ENCODE results near the gene ING4. TPM values are rescaled to one million over a fixed set of nuclear protein-coding genes. Genes with fewer than 3 reads are reported as not detected.

ING4 gene
- total and polyA plus RNA-seq, 2 of the 4 experiments (the other 2 are of a cell fraction) = 22.0 to 47.5 TPM

DNA sequence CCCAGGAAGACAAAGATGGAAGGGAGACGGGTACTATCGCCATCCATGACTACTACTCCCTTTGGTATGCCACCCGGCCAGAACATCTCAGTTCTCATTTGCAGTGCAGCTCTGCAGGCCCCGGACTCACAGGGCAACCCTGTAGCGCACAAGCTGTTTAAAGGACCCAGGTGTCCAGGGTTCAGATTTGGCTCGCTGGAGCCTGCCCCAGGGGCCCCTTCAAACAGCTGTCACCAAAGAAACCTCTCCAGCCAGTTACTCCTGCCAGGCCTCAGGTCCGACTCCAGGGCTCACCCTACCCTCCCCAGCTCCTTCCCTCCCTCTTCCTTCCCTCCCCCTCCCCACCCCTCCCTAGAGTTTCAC, 50.3 kb downstream of the ING4 start:
- peak overlapping the region; percentile 46; the same call in 1 of the 2 replicates for H3K9ac ChIP-seq (ENCODE audit: low read depth, low read length)
- H2BK120ac ChIP-seq (ENCODE audit: low read depth, low read length) = peak overlapping the region; percentile 98
- dilution Hi-C loops (cut with HindIII; ENCODE audit: low sequenced_read_pairs, unreplicated experiment) (no loop called here), intact Hi-C loops (cut with micrococcal nuclease) (loop anchor here (10.0 kb wide), 1 partner anchor 152 kb away; the partner anchor contains the start of gene PTMS), in situ Hi-C loops (cut with MboI; ENCODE audit: low sequenced_read_pairs) (loop anchor here (10.0 kb wide), 1 partner anchor 212 kb away; the partner anchor contains the start of genes GPR162 and P3H3)
- H3K4me3 ChIP-seq (ENCODE audit: insufficient read depth, low read depth, low read length) = no peak overlapping the region
- peak overlapping the region; percentile 96 for H2AFZ ChIP-seq (replicated peaks; ENCODE audit: low read length, poor library complexity)
- H4K20me1 ChIP-seq (ENCODE audit: insufficient read depth, low read length) = no peaks in the 10 kb centered on the region
- TF ChIP-seq RAD21 (IDR thresholded peaks at IDR 0.05; ENCODE audit: low read length) (no peak), RFX5 (IDR thresholded peaks at IDR 0.05; ENCODE audit: low read depth, low read length) (no peak)
- BruUV-seq (replicated peaks) = no TSS peak
- peak overlapping the region; percentile 100 for H2AK9ac ChIP-seq (replicated peaks; ENCODE audit: low read depth, low read length, poor library complexity)
- peak overlapping the region; percentile 100; the same call in 1 of the 3 replicates for H2BK15ac ChIP-seq (ENCODE audit: low read depth, low read length)
- peak overlapping the region; percentile 97 for H2BK5ac ChIP-seq (ENCODE audit: low read depth, low read length, poor library complexity, severe bottlenecking)
- peak overlapping the region; percentile 99 to 100 for H4K8ac ChIP-seq (ENCODE audit: low read depth in 2 of 2, low read length in 2 of 2)
- ChIA-PET CTCF (interaction anchor here (0.5 to 0.7 kb wide), 5 partner anchors 52 to 328 kb away, joined by 3 to 4 read pairs (median 3); partner anchors contain the start of gene ZNF384), POLR2A (ENCODE audit: unreplicated experiment) (interaction anchor here (0.5 to 0.6 kb wide), 3 partner anchors 11 to 153 kb away, joined by 3 read pairs; no protein-coding TSS in a partner anchor)
- H3K4me2 ChIP-seq (ENCODE audit: low read depth, low read length) = peak overlapping the region; percentile 5; the same call in 1 of the 2 replicates
- DNase-seq (no peak), ATAC-seq (ENCODE audit: low read depth) (no peak)
- no peak overlapping the region; the same call in 1 of the 2 replicates for H3K56ac ChIP-seq (ENCODE audit: extremely low read depth, insufficient read depth, low read length)
- peak overlapping the region; percentile 77 for H2BK20ac ChIP-seq (ENCODE audit: low read depth, low read length)
- no peaks in the 10 kb centered on the region for H3K9me3 ChIP-seq (ENCODE audit: control insufficient read depth, insufficient read depth, low read length)
- H4K5ac ChIP-seq (ENCODE audit: low read depth, low read length) = peak overlapping the region; percentile 86
- H3K4me1 ChIP-seq (ENCODE audit: control insufficient read depth, insufficient read depth, low read length) = peaks cover 23% of the 10 kb centered on the region
- H3K18ac ChIP-seq (ENCODE audit: low read depth, low read length) = peak overlapping the region; percentile 71; the same call in 1 of the 2 replicates
- peaks cover 0 to 7% of the 10 kb centered on the region in 2 experiments; a peak in 1 of 4 replicates for H3K79me1 ChIP-seq (ENCODE audit: low read depth in 1 of 2, low read length in 2 of 2)
- H3K27ac ChIP-seq (ENCODE audit: insufficient read depth, low read length) = peak overlapping the region; percentile 93
- H2AK5ac ChIP-seq (ENCODE audit: low read depth, low read length) = peak overlapping the region; percentile 100
- peak overlapping the region; percentile 99 for H3K4ac ChIP-seq (ENCODE audit: low read depth, low read length)
- peak overlapping the region; percentile 31 for H3K23ac ChIP-seq (ENCODE audit: low read depth, low read length)
- no peaks in the 10 kb centered on the region for H3K36me3 ChIP-seq (ENCODE audit: control insufficient read depth, insufficient read depth, low read length)
- peak overlapping the region; percentile 100 for H3K14ac ChIP-seq (replicated peaks; ENCODE audit: low read depth, low read length)
- H3K9me1 ChIP-seq (ENCODE audit: insufficient read depth, low read length) = peaks cover 27% of the 10 kb centered on the region
- peak overlapping the region; percentile 99 for H4K91ac ChIP-seq (ENCODE audit: insufficient read depth, low read depth, low read length)
- H3K27me3 ChIP-seq (ENCODE audit: control insufficient read depth, insufficient read depth, low read length) = no peaks in the 10 kb centered on the region
- 80% methylated on average over 1 of the region's 7 CpGs; no CpG with 5 or more reads in 1 of the 2 experiments for WGBS, 2 experiments (ENCODE audit: extremely low coverage in 2 of 2, insufficient read length in 1 of 2)
